H1 (cell line): ENCODE measurements around the gene SNW1. TPM values are rescaled to one million over a fixed set of nuclear protein-coding genes. Genes with fewer than 3 reads are reported as not detected.
A peak's percentile ranks its signal among the peaks of the same experiment; 100 is the strongest.
"Not testable (repeated sequence)": the region's sequence is repeated elsewhere in the genome, so short reads cannot be mapped to it uniquely, and the experiment has no call there.

Source experiments
- CTCF ChIA-PET: fragments of 300-600 bp; sonication (Branson Sonifier 250); formaldehyde crosslinking; loops from one replicate; lab custom pipeline; 2021; ENCODE audit not compliant: partially characterized antibody; lab: Charles Lee
- POLR2A ChIA-PET: fragments of 300-600 bp; sonication (Branson Sonifier 250); formaldehyde crosslinking; loops from one replicate; lab custom pipeline; 2021; ENCODE audit warnings: inconsistent platforms; ENCODE audit not compliant: partially characterized antibody; lab: Charles Lee
- DNase-seq, 2 experiments: peaks; one replicate each; pipeline versions ENCODE4 v3.0.0 to v3.0.0-alpha.2; 2010 to 2022; ENCODE audit warnings: low spot score in 2 of 2, low read depth in 1 of 2, mixed read lengths in 1 of 2
- FAIRE-seq: peaks from 2 replicates; lab custom pipeline; 2011; peaks lifted over from hg19 to GRCh38; lab: Jason Lieb, UNC
- H2AFZ ChIP-seq: 2 replicates; pipeline ENCODE4 v1.8.1; 2012; ENCODE audit warnings: low read length, inconsistent platforms
- H2AK5ac ChIP-seq: 2 replicates; pipeline ENCODE4 v1.6.1; 2013; ENCODE audit warnings: low read depth, low read length
- H2BK120ac ChIP-seq: replicated peaks from 2 replicates; pipeline ENCODE3; 2013; ENCODE audit warnings: low read depth, low read length, inconsistent platforms
- H2BK12ac ChIP-seq: 2 replicates; pipeline ENCODE4 v1.6.1; 2013; ENCODE audit warnings: low read depth, low read length
- H2BK15ac ChIP-seq: 2 replicates; pipeline ENCODE4 v1.6.1; 2013; ENCODE audit warnings: low read length
- H2BK20ac ChIP-seq: 2 replicates; pipeline ENCODE4 v1.6.1; 2013; ENCODE audit warnings: low read length
- H2BK5ac ChIP-seq: 2 replicates; pipeline ENCODE4 v1.6.1; 2013; ENCODE audit warnings: low read depth, low read length
- H3K14ac ChIP-seq: 2 replicates; pipeline ENCODE4 v1.6.1; 2013; ENCODE audit warnings: inconsistent platforms; ENCODE audit not compliant: insufficient read length
- H3K18ac ChIP-seq: 2 replicates; pipeline ENCODE4 v1.6.1; 2013; ENCODE audit warnings: low read length; ENCODE audit errors: extremely low read depth
- H3K23ac ChIP-seq: 2 replicates; pipeline ENCODE4 v1.6.1; 2013; ENCODE audit warnings: inconsistent platforms; ENCODE audit not compliant: insufficient read length
- H3K23me2 ChIP-seq: 2 replicates; pipeline ENCODE4 v1.6.1; 2013; ENCODE audit warnings: low read depth, low read length
- H3K27ac ChIP-seq: 2 replicates; pipeline ENCODE4 v1.6.1; 2011; ENCODE audit warnings: low read depth, low read length, inconsistent platforms
- H3K27me3 ChIP-seq, 4 experiments: replicated peaks in 1 of 4; 1 replicate in 1 of 4; 2 replicates in 3 of 4; pipeline versions ENCODE4 v1.6.1 to v1.8.1; 2011 to 2013; ENCODE audit warnings: low read length in 3 of 4, mild to moderate bottlenecking in 3 of 4, inconsistent platforms in 2 of 4, mixed read lengths in 2 of 4, moderate library complexity in 1 of 4; ENCODE audit not compliant: control insufficient read depth in 3 of 4, insufficient read depth in 3 of 4; ENCODE audit errors: extremely low read depth in 1 of 4
- H3K36me3 ChIP-seq, 4 experiments: 2 replicates each; pipeline versions ENCODE4 v1.6.1 to v1.8.1; 2011 to 2013; ENCODE audit warnings: mild to moderate bottlenecking in 4 of 4, low read length in 3 of 4, moderate library complexity in 2 of 4, control low read depth in 1 of 4, inconsistent platforms in 1 of 4; ENCODE audit not compliant: insufficient read depth in 4 of 4, control insufficient read depth in 2 of 4
- H3K4ac ChIP-seq: replicated peaks from 2 replicates; pipeline ENCODE3; 2013; ENCODE audit warnings: low read length, low read depth, mixed read lengths, inconsistent platforms; ENCODE audit not compliant: insufficient read length
- H3K4me1 ChIP-seq, 4 experiments: replicated peaks in 1 of 4; 1 replicate in 1 of 4; 2 replicates in 3 of 4; pipeline versions ENCODE4 v1.6.1 to v1.8.1; 2011 to 2013; ENCODE audit warnings: low read length in 3 of 4, inconsistent platforms in 2 of 4, mixed read lengths in 1 of 4; ENCODE audit not compliant: insufficient read depth in 4 of 4, control insufficient read depth in 3 of 4
- H3K4me2 ChIP-seq, 2 experiments: 2 replicates each; pipeline versions ENCODE4 v1.6.1 to v1.8.1; 2011 to 2013; ENCODE audit warnings: low read depth in 2 of 2, low read length in 2 of 2, control low read depth in 1 of 2, inconsistent platforms in 1 of 2, mild to moderate bottlenecking in 1 of 2; ENCODE audit not compliant: insufficient read depth in 1 of 2
- H3K4me3 ChIP-seq, 4 experiments: fragments of 200-600, 300-600 bp in 1 of 4; sonication (generic), shearing (Covaris generic), sonication (Bioruptor Twin) in 1 of 4; 2 replicates each; pipeline versions ENCODE4 v1.5.1 to v1.8.1; 2011 to 2016; ENCODE audit warnings: low read length in 4 of 4, low read depth in 3 of 4, control low read depth in 2 of 4, inconsistent platforms in 2 of 4, mild to moderate bottlenecking in 2 of 4, mixed read lengths in 1 of 4, moderate library complexity in 1 of 4; ENCODE audit not compliant: insufficient read depth in 2 of 4; ENCODE audit errors: extremely low read depth in 1 of 4
- H3K56ac ChIP-seq: replicated peaks from 2 replicates; pipeline ENCODE3; 2013; ENCODE audit warnings: low read depth, mild to moderate bottlenecking, mixed read lengths, low read length, inconsistent platforms; ENCODE audit not compliant: insufficient read length
- H3K79me1 ChIP-seq: 2 replicates; pipeline ENCODE4 v1.6.1; 2013; ENCODE audit warnings: low read depth, low read length, control low read depth
- H3K79me2 ChIP-seq, 2 experiments: 2 replicates each; pipeline versions ENCODE4 v1.6.1 to v1.8.1; 2012 to 2013; ENCODE audit warnings: low read length in 2 of 2, mild to moderate bottlenecking in 2 of 2, inconsistent platforms in 1 of 2; ENCODE audit not compliant: insufficient read depth in 2 of 2, control insufficient read depth in 1 of 2
- H3K9ac ChIP-seq, 4 experiments: replicated peaks in 1 of 4; 1 replicate in 1 of 4; 2 replicates in 3 of 4; pipeline versions ENCODE4 v1.6.1 to v1.8.1; 2011 to 2013; ENCODE audit warnings: low read depth in 3 of 4, low read length in 3 of 4, control low read depth in 2 of 4, mild to moderate bottlenecking in 2 of 4, moderate library complexity in 2 of 4, inconsistent platforms in 1 of 4; ENCODE audit errors: extremely low read depth in 1 of 4
- H3K9me3 ChIP-seq, 2 experiments: 2 replicates each; pipeline versions ENCODE4 v1.6.1 to v1.8.1; 2012 to 2013; ENCODE audit warnings: mild to moderate bottlenecking in 2 of 2, moderate library complexity in 2 of 2, control low read depth in 1 of 2, inconsistent platforms in 1 of 2, low read depth in 1 of 2, low read length in 1 of 2, mixed read lengths in 1 of 2; ENCODE audit not compliant: insufficient read depth in 2 of 2
- H4K20me1 ChIP-seq, 2 experiments: replicated peaks in 1 of 2; 2 replicates each; pipeline versions ENCODE3 to v1.8.1; 2011 to 2013; ENCODE audit warnings: inconsistent platforms in 2 of 2, low read length in 2 of 2, mild to moderate bottlenecking in 1 of 2; ENCODE audit not compliant: insufficient read depth in 2 of 2, control insufficient read depth in 1 of 2
- H4K5ac ChIP-seq: 2 replicates; pipeline ENCODE4 v1.6.1; 2013; ENCODE audit warnings: low read length, low read depth, mixed read lengths, inconsistent platforms; ENCODE audit not compliant: insufficient read length
- H4K8ac ChIP-seq: 2 replicates; pipeline ENCODE4 v1.8.0; 2013; ENCODE audit warnings: mild to moderate bottlenecking, moderate library complexity, low read length, inconsistent platforms; ENCODE audit not compliant: insufficient read depth; ENCODE audit errors: extremely low read depth
- H4K91ac ChIP-seq: replicated peaks from 2 replicates; pipeline ENCODE3; 2013; ENCODE audit warnings: low read length, mixed read lengths, inconsistent platforms; ENCODE audit not compliant: insufficient read length
- WGBS, 2 experiments: shearing (Covaris generic) in 1 of 2; methylation state at CpG; one replicate each; pipeline versions ENCODE4 v1.1.6 to v1.1.7; 2013 to 2015; ENCODE audit warnings: low lambda C conversion rate in 2 of 2, mixed read lengths in 2 of 2, inconsistent platforms in 1 of 2, low coverage in 1 of 2, missing lambda C conversion rate in 1 of 2; ENCODE audit not compliant: insufficient replicate concordance in 2 of 2, insufficient coverage in 1 of 2, insufficient read length in 1 of 2; ENCODE audit errors: extremely low coverage in 1 of 2, missing lambda C conversion rate in 1 of 2; 5-methylcytosine and 5-hydroxymethylcytosine counted together
- polyA plus RNA-seq, 7 experiments: library from polyadenylated mRNA; depleted of rRNA in 3 of 7; stranded (reverse) in 5 of 7; unstranded in 2 of 7; fragments of >200 nt in 5 of 7; fragments of 200-250 nt in 2 of 7; gene quantifications; 1 replicate in 5 of 7; 2 replicates in 1 of 7; 4 replicates in 1 of 7; pipeline versions ENCODE4 v1.2.1 to v1.2.3, GENCODE V29; 2011 to 2013; ENCODE audit warnings: missing spikeins in 2 of 7, mixed read lengths in 2 of 7
- total RNA-seq: library from RNA; stranded (reverse); fragmentation: NEBNext Ultra II Directional; extraction: Animal tissue kit (Norgen Biotek cat#: 25700); gene quantifications from 2 replicates; pipeline ENCODE4 v1.2.1, GENCODE V29; 2021

SNW1 gene
- total and polyA plus RNA-seq, 2 of the 8 experiments (the other 6 are each of a cell fraction or from before 2014, with no cell fraction given) = 13.2 to 79.2 TPM

DNA sequence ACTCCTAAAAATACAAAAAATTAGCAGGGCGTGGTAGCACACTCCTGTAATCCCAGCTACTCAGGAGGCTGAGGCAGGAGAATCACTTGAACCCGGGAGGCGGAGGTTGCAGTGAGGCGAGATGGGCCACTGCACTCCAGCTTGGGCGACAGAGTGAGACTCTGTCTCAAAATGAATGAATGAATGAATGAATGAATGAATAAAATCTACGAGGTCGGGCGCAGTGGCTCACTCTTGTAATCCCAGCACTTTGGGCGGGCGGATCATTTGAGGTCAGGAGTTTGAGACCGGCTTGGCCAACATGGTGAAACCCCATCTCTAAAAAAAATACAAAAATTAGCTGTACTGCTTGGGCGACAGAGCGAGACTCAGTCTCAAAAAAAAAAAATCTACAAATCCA, 38.5 kb upstream of the SNW1 start:
- H3K9me3 ChIP-seq, H2BK20ac ChIP-seq, H3K18ac ChIP-seq, H3K27ac ChIP-seq, H4K5ac ChIP-seq, H3K23me2 ChIP-seq, H2BK12ac ChIP-seq, H4K91ac ChIP-seq, H3K79me1 ChIP-seq, H3K14ac ChIP-seq, H3K4ac ChIP-seq, H2AK5ac ChIP-seq, H3K23ac ChIP-seq, H3K79me2 ChIP-seq, H4K20me1 ChIP-seq, H3K9ac ChIP-seq, H3K36me3 ChIP-seq, H2BK120ac ChIP-seq, DNase-seq, H3K56ac ChIP-seq, FAIRE-seq, H4K8ac ChIP-seq, H3K27me3 ChIP-seq, H2BK15ac ChIP-seq: not testable (repeated sequence)
- 84% methylated on average over 13 of the region's 13 CpGs; no CpG with 5 or more reads in 1 of the 2 experiments for WGBS, 2 experiments
- H2BK5ac ChIP-seq = 0 out of 2 replicates have a peak overlapping the region, but pooled peaks have one; percentile 66
- ChIA-PET CTCF (interaction anchor here (0.8 to 3.6 kb wide), 6 partner anchors 8 to 63 kb away, joined by 3 to 27 read pairs (median 4); partner anchors contain the start of gene SNW1), POLR2A (interaction anchor here (1.8 to 2.2 kb wide), 3 partner anchors 36 to 41 kb away, joined by 4 to 9 read pairs (median 7); partner anchors contain the start of gene SNW1)
- peak overlapping the region; percentile 64; the same call in 1 of the 2 replicates for H2AFZ ChIP-seq
- peak overlapping the region; percentile 54 to 88 for H3K4me2 ChIP-seq
- peak overlapping the region; percentile 74 to 86 (median 84) for H3K4me3 ChIP-seq
- peaks cover 0 to 13% (median under 1%) of the 10 kb centered on the region in 4 experiments; a peak in 4 of 7 replicates for H3K4me1 ChIP-seq
